Stimulated activated naive CD8-positive, alpha-beta T cell treated with anti-CD3 and anti-CD28 coated beads, Interleukin-15, Interleukin-2, amounts not matched to agents 100 ng/mL and 50 ng/mL, for 24 hours (primary cell): ENCODE data around the gene FBXL19.
A peak's percentile ranks its signal among the peaks of the same experiment; 100 is the strongest.

ENCODE experiments used
- H3K27ac Mint-ChIP-seq: one replicate; pipeline ENCODE4 v1.8.0; 2021; ENCODE audit warnings: mild to moderate bottlenecking, mixed read lengths
- H3K27me3 Mint-ChIP-seq: one replicate; pipeline ENCODE4 v1.8.0; 2021; ENCODE audit warnings: mixed read lengths
- H3K36me3 Mint-ChIP-seq: one replicate; pipeline ENCODE4 v1.8.0; 2021; ENCODE audit warnings: low read depth, mixed read lengths
- H3K4me1 Mint-ChIP-seq: one replicate; pipeline ENCODE4 v1.8.0; 2021; ENCODE audit warnings: low read depth, mixed read lengths
- H3K4me3 Mint-ChIP-seq: one replicate; pipeline ENCODE4 v1.8.0; 2021; ENCODE audit warnings: mild to moderate bottlenecking, mixed read lengths
- H3K9me3 Mint-ChIP-seq: one replicate; pipeline ENCODE4 v1.8.0; 2021; ENCODE audit warnings: mixed read lengths

FBXL19 gene

GRCh38 chr16:30953511-30954124, 30.2 kb downstream of the FBXL19 start:
- H3K4me3 Mint-ChIP-seq, result no peak overlapping the region
- no peaks in the 10 kb centered on the region for H3K36me3 Mint-ChIP-seq
- H3K9me3 Mint-ChIP-seq, result no peaks in the 10 kb centered on the region
- peaks cover 36% of the 10 kb centered on the region for H3K4me1 Mint-ChIP-seq
- H3K27me3 Mint-ChIP-seq, result no peaks in the 10 kb centered on the region
- no peak overlapping the region for H3K27ac Mint-ChIP-seq

- Mint-ChIP-seq H3K27ac (no peak overlapping the region), H3K9me3 (no peaks in the 10 kb centered on the region), H3K27me3 (no peaks in the 10 kb centered on the region), H3K4me3 (no peak overlapping the region), H3K4me1 (peaks cover 41% of the 10 kb centered on the region), H3K36me3 (peaks cover 12% of the 10 kb centered on the region)
Observed at GRCh38 chr16:30954993-30955392, 31.6 kb downstream of the FBXL19 start.

GRCh38 chr16:30956601-30957455, 33.5 kb downstream of the FBXL19 start:
- Mint-ChIP-seq H3K9me3 (no peaks in the 10 kb centered on the region), H3K27me3 (no peaks in the 10 kb centered on the region), H3K27ac (peak overlapping the region; percentile 100), H3K4me3 (peak overlapping the region; percentile 92), H3K4me1 (peaks cover 39% of the 10 kb centered on the region), H3K36me3 (peaks cover 27% of the 10 kb centered on the region)

- peak within 1 kb of the TSS; percentile 93 for H3K4me3 Mint-ChIP-seq
- peaks cover 39% of the 10 kb centered on the region for H3K4me1 Mint-ChIP-seq
- peak within 1 kb of the TSS; percentile 100 for H3K27ac Mint-ChIP-seq
- peaks cover 34% of the 10 kb centered on the region for H3K36me3 Mint-ChIP-seq
- H3K27me3 Mint-ChIP-seq, result no peaks in the 10 kb centered on the region
- no peaks in the 10 kb centered on the region for H3K9me3 Mint-ChIP-seq
Observed at GRCh38 chr16:30957456-30958174, 34.2 kb downstream of the FBXL19 start, which contains the start of gene SETD1A. SETD1A (plus strand) TSS chr16:30957754; CDS start chr16:30958732, 978 bp downstream.

DNA sequence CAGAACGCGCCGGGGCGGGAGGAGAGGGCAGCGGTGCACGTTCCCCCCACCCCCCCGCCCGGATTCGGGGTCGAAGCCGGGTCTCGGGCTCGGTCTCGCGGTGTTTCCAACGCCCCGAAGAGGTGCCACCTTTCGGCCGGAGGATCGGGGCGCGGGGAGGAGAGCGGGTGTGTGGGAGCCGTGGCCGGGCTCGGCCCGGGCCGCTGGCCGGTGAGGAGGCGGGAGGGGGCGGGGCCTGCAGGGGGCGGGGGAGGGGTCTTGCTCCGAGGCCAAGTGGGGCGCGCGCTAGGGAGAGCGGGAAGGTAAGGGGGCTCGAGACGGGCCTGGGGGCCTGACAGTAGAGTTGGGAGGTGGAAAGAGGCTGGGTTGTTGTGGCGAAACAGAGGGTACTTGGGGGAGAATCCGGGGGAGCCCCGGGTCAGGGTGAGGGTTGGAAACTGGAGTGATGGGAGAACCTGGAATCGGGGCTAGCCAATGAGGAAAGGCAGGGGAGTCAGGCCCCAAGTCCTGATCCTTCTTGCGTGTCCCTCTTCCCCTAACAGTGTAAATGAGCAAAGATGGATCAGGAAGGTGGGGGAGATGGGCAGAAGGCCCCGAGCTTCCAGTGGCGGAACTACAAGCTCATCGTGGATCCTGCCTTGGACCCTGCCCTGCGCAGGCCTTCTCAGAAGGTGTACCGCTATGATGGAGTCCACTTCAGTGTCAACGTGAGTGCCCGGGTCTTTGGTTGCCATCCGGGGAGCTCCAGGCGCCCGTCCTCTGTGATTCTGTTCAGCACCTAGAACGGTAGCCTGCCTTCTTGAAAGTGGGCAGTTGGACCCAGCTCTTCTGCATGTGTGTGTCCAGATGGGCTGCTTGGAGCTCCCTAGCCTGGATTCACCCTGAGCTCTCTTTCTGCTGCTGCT, 35.1 kb downstream of the FBXL19 start:
- Mint-ChIP-seq H3K27ac (peak overlapping the region; percentile 87), H3K27me3 (no peaks in the 10 kb centered on the region), H3K4me1 (peaks cover 39% of the 10 kb centered on the region), H3K9me3 (no peaks in the 10 kb centered on the region), H3K4me3 (peak overlapping the region; percentile 93), H3K36me3 (peaks cover 40% of the 10 kb centered on the region)

- H3K36me3 Mint-ChIP-seq, result peaks cover 61% of the 10 kb centered on the region
- no peak overlapping the region for H3K27ac Mint-ChIP-seq
- no peak overlapping the region for H3K4me3 Mint-ChIP-seq
- no peaks in the 10 kb centered on the region for H3K27me3 Mint-ChIP-seq
- H3K4me1 Mint-ChIP-seq, result peaks cover 33% of the 10 kb centered on the region
- H3K9me3 Mint-ChIP-seq, result no peaks in the 10 kb centered on the region
Observed at GRCh38 chr16:30961384-30961783, 38.0 kb downstream of the FBXL19 start.

DNA sequence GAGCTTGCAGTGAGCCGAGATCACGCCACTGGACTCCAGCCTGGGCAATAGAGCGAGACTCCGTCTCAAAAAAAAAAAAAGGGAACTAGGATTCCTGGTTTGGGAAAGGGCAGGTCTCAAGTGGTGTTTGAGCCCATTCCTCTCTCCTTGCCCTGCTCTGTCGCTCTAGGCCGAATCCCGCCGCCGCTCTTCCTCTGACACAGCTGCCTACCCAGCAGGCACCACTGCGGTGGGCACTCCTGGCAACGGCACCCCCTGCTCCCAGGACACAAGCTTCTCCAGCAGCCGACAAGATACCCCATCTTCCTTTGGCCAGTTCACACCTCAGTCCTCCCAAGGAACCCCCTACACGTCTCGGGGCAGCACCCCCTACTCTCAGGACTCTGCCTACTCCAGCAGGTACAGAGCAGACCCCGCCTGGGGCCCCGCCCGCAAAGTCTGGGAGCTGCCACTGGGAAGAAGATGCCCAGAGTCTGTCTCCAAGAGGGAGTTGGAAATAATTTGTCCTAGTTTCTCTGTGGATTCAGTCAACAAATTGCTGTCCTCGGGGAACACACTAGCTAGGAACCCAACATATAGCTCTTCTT, 40.6 kb downstream of the FBXL19 start:
- Mint-ChIP-seq H3K4me3 (no peak overlapping the region), H3K36me3 (peaks cover 76% of the 10 kb centered on the region), H3K27me3 (no peaks in the 10 kb centered on the region), H3K27ac (no peak overlapping the region), H3K9me3 (no peaks in the 10 kb centered on the region), H3K4me1 (peaks cover 15% of the 10 kb centered on the region)

- no peak overlapping the region for H3K4me3 Mint-ChIP-seq
- H3K36me3 Mint-ChIP-seq, result peaks cover 72% of the 10 kb centered on the region
- no peak overlapping the region for H3K27ac Mint-ChIP-seq
- no peaks in the 10 kb centered on the region for H3K27me3 Mint-ChIP-seq
- H3K4me1 Mint-ChIP-seq, result peaks cover 8% of the 10 kb centered on the region
- H3K9me3 Mint-ChIP-seq, result no peaks in the 10 kb centered on the region
Observed at GRCh38 chr16:30964574-30965226, 41.3 kb downstream of the FBXL19 start.

GRCh38 chr16:30965436-30965835, 42.1 kb downstream of the FBXL19 start:
- no peaks in the 10 kb centered on the region for H3K27me3 Mint-ChIP-seq
- H3K36me3 Mint-ChIP-seq, result peaks cover 66% of the 10 kb centered on the region
- H3K9me3 Mint-ChIP-seq, result no peaks in the 10 kb centered on the region
- peaks cover under 1% of the 10 kb centered on the region for H3K4me1 Mint-ChIP-seq
- H3K27ac Mint-ChIP-seq, result no peak overlapping the region
- no peak overlapping the region for H3K4me3 Mint-ChIP-seq

DNA sequence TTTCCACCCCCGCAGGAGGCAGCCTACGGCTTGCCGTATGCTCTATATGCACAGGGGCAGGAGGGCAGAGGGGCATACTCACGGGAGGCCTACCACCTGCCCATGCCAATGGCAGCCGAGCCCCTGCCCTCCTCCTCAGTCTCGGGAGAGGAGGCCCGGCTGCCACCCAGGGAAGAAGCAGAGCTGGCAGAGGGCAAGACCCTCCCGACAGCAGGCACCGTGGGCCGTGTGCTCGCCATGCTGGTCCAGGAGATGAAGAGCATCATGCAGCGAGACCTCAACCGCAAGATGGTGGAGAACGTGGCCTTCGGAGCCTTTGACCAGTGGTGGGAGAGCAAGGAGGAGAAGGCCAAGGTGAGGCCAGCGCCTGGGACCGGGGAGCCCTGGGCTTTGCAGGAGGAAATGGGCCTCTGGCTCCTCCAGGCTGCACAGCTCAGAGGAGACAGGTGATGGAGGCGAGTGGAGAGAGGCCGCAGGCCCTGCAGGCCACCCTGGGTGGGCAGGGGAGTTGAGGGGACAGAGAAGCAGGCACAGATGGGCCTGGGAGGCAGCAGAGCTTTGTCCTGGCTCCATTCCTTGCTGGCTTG, 42.8 kb downstream of the FBXL19 start:
- Mint-ChIP-seq H3K4me1 (no peaks in the 10 kb centered on the region), H3K36me3 (peaks cover 69% of the 10 kb centered on the region), H3K27me3 (no peaks in the 10 kb centered on the region), H3K27ac (peak overlapping the region; percentile 40), H3K4me3 (no peak overlapping the region), H3K9me3 (no peaks in the 10 kb centered on the region)

DNA sequence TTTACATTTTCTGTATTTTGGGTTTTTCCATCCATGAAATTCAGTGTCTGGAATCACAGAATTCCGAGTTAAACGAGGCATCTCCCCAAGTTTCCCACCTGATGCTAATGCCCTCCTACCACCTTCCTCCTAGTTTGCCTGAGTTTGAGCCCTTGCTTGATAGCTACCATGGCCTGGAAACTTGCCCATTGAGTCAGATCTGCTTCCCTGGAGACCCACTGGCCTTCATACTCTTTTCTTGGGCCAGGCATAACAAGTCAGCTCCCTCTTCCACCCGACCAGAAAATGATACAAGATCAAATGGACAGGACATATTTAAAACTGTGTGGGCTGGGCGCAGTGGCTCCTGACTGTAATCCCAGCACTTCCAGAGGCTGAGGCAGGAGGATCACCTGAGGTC, 44.4 kb downstream of the FBXL19 start:
- Mint-ChIP-seq H3K36me3 (peaks cover 69% of the 10 kb centered on the region), H3K27me3 (no peaks in the 10 kb centered on the region), H3K4me3 (no peak overlapping the region), H3K9me3 (no peaks in the 10 kb centered on the region), H3K4me1 (no peaks in the 10 kb centered on the region), H3K27ac (no peak overlapping the region)

DNA sequence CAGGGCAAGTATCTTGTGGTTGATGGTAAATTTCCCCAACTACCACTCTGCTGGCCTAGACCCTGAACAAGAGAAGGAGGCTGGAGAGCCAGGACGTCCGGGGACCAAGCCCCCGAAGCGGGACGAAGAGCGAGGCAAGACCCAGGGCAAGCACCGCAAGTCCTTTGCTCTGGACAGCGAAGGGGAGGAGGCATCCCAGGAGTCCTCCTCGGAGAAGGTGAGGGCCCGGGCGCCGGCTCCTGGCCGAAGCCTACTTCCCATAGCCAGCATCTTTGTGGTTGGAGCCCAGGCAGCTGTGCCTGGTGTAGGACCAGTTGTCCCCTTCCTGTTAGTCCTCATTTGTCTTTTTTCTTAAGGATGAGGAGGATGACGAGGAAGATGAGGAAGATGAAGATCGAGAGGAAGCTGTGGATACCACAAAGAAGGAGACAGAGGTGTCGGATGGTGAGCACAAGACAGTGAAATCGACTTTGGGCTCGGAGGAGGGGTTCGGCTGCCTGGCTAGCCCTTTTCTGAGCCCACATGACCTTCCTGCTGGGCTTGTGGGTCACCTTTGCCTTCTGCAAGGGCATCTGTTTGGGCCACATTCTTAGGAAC, 46.0 kb downstream of the FBXL19 start:
- no peaks in the 10 kb centered on the region for H3K9me3 Mint-ChIP-seq
- H3K27me3 Mint-ChIP-seq, result no peaks in the 10 kb centered on the region
- H3K36me3 Mint-ChIP-seq, result peaks cover 69% of the 10 kb centered on the region
- H3K4me1 Mint-ChIP-seq, result no peaks in the 10 kb centered on the region
- no peak overlapping the region for H3K27ac Mint-ChIP-seq
- H3K4me3 Mint-ChIP-seq, result no peak overlapping the region

GRCh38 chr16:30971298-30971697, 47.9 kb downstream of the FBXL19 start:
- Mint-ChIP-seq H3K27me3 (no peaks in the 10 kb centered on the region), H3K4me3 (no peak overlapping the region), H3K36me3 (peaks cover 69% of the 10 kb centered on the region), H3K9me3 (no peaks in the 10 kb centered on the region), H3K4me1 (no peaks in the 10 kb centered on the region), H3K27ac (no peak overlapping the region)
